IPS-18a (cell line): Measurements from ENCODE around the gene OPN1MW3.
"Not testable (repeated sequence)": the region's sequence is repeated elsewhere in the genome, so short reads cannot be mapped to it uniquely, and the experiment has no call there.

Experiments used
- H3K27ac ChIP-seq: one replicate; pipeline ENCODE4 v1.5.1; 2013; ENCODE audit warnings: low read length
- H3K27me3 ChIP-seq: one replicate; pipeline ENCODE4 v1.6.1; 2013; ENCODE audit warnings: mild to moderate bottlenecking, low read length; ENCODE audit not compliant: control insufficient read depth, insufficient read depth
- H3K36me3 ChIP-seq: one replicate; pipeline ENCODE4 v1.6.1; 2013; ENCODE audit warnings: low read depth, low read length; ENCODE audit not compliant: control insufficient read depth
- H3K4me1 ChIP-seq: one replicate; pipeline ENCODE4 v1.6.1; 2013; ENCODE audit warnings: low read depth, low read length; ENCODE audit not compliant: control insufficient read depth
- H3K4me3 ChIP-seq: one replicate; pipeline ENCODE4 v1.5.1; 2013; ENCODE audit warnings: low read length
- H3K9ac ChIP-seq: one replicate; pipeline ENCODE4 v1.6.1; 2013; ENCODE audit warnings: mild to moderate bottlenecking, low read length, moderate library complexity
- H3K9me3 ChIP-seq: one replicate; pipeline ENCODE4 v1.6.1; 2013; ENCODE audit warnings: low read depth, low read length; ENCODE audit not compliant: control insufficient read depth

Gene OPN1MW3

DNA sequence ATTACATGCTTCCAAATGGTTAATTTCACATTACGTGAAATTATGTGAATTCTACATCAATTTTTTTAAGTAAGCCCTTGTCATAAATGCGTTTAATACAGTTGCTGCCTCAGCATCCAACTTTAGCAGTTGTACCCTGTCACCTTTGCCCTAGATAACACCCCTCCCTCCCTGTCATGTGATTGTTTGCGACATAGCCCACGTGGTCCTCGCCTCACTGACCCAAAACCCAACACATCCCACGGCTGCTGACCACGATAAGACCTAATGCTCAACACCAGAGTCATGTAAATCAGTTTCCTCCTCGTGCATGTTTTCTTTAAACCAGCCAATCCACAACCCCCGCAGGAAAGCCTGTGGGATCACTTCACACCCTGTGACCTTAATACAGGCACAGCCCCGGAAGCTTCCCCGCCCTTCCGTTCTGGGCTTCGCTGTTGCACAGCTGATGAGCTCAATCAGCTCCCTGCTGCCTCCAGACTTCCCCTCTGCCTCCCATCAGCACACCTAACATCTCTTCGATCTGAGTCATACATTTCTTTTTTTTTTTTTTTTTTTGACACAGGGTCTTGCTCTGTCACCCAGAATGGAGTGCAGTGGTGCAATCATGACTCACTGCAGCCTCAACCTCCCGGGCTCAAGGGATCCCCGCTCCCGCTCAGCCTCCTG, 9.9 kb upstream of the OPN1MW3 start:
- H3K27ac ChIP-seq, H3K4me3 ChIP-seq, H3K36me3 ChIP-seq, H3K4me1 ChIP-seq, H3K27me3 ChIP-seq, H3K9me3 ChIP-seq, H3K9ac ChIP-seq: not testable (repeated sequence)

DNA sequence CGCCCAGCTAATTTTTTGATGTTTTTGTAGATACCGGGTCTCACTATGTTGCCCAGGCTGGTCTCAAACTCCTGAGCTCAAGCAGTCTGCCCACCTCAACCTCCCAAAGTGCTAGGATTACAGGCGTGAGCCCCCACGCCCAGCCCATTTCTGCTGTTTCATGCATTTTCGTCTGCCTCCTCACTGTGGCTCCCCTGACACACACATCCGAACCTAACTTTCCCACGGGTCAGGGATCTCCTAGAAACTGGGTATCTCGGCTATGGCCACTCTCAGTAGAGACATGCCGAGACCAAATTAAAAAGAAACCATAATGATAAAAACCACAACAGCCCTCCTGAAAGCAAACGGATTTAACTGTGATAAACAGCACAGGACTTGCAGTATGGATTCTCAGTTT, 9.3 kb upstream of the OPN1MW3 start:
- H3K27ac ChIP-seq, H3K4me3 ChIP-seq, H3K4me1 ChIP-seq, H3K9ac ChIP-seq, H3K27me3 ChIP-seq, H3K9me3 ChIP-seq, H3K36me3 ChIP-seq: not testable (repeated sequence)

DNA sequence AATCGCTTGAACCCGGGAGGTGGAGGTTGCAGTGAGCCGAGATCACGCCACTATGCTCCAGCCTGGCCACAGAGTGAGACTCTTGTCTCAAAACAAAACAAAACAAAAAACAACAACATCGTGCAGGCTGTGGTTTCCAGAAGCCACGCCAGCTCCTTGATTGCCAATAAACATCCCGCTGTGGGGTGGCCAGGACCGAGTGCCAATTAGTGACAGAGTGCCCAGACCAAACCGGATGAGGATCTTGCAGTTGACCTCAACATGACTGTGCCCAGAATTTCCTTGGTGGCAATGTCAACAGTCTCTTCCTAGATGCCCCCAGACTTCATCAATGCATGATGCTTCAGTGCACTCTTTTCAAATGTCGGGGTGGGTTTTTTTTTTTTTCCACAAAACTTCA, 1.3 kb downstream of the OPN1MW3 start:
- H3K4me1 ChIP-seq, H3K36me3 ChIP-seq, H3K4me3 ChIP-seq, H3K27ac ChIP-seq, H3K9me3 ChIP-seq, H3K27me3 ChIP-seq, H3K9ac ChIP-seq: not testable (repeated sequence)

DNA sequence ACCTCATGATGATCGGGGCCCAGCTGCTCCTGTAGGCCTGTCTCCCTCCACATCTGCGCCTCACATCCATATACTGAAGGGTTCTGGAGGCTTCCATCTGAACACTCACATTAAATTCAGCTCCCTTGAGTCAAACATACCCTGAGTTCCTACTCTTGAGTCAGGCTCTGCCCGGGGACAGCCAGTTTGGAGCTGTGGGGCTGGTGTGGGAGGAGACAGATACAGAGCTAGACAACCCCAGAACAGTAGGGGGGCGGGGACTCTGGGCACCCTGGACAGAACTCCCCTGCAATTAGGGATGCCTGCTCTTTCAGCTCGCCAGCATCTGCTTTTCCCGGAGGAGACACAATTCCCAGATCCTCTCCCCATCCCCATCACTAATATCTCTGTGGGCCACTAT, 5.7 kb downstream of the OPN1MW3 start:
- not testable (repeated sequence) for H3K27me3 ChIP-seq, H3K27ac ChIP-seq, H3K4me1 ChIP-seq, H3K4me3 ChIP-seq, H3K36me3 ChIP-seq, H3K9me3 ChIP-seq, H3K9ac ChIP-seq

DNA sequence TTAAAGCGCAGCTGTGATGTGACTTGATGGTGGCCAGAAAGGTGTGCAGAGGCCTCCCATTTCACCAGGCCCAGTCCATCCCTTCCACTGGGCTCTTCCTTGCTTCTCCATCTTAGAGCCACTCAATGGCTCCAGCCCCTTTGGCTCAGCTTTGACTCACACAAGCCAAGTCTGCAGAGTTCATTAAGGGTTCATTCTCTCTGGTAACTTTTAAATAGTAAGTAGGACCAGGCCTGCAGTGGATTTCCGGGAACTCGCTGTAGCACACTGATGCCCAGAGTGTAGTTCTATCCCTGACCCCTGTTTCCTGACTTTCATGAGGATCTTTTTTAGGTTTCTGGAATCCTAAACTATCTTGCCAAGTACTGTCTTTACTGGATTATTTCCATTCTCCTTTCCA, 11.9 kb downstream of the OPN1MW3 start:
- not testable (repeated sequence) for H3K9ac ChIP-seq

DNA sequence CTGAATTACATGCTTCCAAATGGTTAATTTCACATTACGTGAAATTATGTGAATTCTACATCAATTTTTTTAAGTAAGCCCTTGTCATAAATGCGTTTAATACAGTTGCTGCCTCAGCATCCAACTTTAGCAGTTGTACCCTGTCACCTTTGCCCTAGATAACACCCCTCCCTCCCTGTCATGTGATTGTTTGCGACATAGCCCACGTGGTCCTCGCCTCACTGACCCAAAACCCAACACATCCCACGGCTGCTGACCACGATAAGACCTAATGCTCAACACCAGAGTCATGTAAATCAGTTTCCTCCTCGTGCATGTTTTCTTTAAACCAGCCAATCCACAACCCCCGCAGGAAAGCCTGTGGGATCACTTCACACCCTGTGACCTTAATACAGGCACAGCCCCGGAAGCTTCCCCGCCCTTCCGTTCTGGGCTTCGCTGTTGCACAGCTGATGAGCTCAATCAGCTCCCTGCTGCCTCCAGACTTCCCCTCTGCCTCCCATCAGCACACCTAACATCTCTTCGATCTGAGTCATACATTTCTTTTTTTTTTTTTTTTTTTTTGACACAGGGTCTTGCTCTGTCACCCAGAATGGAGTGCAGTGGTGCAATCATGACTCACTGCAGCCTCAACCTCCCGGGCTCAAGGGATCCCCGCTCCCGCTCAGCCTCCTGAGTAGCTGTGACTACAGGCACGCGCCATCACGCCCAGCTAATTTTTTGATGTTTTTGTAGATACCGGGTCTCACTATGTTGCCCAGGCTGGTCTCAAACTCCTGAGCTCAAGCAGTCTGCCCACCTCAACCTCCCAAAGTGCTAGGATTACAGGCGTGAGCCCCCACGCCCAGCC, 27.3 kb downstream of the OPN1MW3 start:
- not testable (repeated sequence) for H3K9ac ChIP-seq, H3K4me3 ChIP-seq, H3K27me3 ChIP-seq, H3K27ac ChIP-seq, H3K4me1 ChIP-seq, H3K9me3 ChIP-seq, H3K36me3 ChIP-seq

More for the DNA sequence above, 11.9 kb downstream of the OPN1MW3 start:
- H3K36me3 ChIP-seq, H3K9me3 ChIP-seq, H3K4me1 ChIP-seq, H3K4me3 ChIP-seq, H3K27ac ChIP-seq, H3K27me3 ChIP-seq: not testable (repeated sequence)

DNA sequence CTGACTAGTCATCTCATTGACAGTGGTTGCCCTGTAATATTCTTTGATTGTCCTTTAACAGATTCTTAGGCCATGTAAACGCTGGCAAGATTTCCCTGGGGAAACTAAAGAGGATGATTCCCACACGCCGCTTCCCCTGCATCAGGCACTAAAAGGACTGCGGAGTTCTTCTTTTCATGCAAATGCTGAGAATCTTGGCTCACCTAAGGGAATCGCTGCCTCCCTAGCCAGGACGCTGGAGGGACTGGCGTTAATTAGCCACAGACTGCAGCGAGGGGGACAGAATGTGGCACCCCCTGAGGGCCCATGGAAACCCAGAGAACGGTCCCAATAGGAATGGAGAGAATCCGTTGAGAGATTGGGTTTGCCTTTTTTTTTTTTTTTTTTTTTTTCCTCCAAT, 29.0 kb downstream of the OPN1MW3 start:
- H3K4me1 ChIP-seq, H3K27ac ChIP-seq, H3K9ac ChIP-seq, H3K9me3 ChIP-seq, H3K27me3 ChIP-seq, H3K36me3 ChIP-seq, H3K4me3 ChIP-seq: not testable (repeated sequence)

DNA sequence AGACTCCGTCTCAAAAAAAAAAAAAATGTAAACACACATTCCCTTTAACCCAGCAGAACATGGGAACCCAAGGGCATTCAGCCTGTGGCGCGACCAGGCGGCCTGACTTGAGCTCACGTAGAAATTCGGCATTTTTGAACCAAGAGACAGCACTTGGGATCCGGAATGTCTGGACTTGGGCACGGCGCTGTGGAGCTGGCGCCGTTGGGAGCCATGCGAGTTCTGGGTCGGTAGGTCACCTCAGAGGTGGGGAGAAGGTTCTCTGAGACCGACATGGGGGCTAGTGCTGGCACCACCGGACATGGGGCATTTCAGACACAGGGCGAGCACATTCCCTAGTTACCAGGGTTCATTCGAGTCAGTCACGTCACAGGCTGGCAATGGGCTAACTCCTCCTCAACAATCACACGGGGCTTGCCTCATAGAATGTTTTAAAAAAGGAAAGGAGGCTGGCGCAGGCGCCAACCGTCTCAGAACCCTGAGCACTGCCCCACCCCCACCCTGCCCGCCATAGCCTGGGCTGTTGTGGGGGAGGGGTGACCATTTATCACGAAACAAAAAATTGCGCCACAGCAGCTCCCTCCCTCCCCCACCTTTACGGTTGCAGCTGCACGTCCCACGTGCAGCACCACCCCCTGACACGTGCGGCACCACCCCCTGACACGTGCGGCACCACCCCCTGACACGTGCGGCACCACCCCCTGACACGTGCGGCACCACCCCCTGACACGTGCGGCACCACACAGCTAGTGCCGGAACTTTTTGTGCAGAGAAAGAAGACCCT, 37.6 kb downstream of the OPN1MW3 start, which contains the start of gene TEX28:
Gene TEX28 (minus strand): TSS at position 334 of the 784 bp plus-strand sequence. CDS start 3,007 bp downstream, outside the sequence.
- no peaks in the 10 kb centered on the region for H3K36me3 ChIP-seq
- H3K9me3 ChIP-seq, result peaks cover 4% of the 10 kb centered on the region
- H3K4me3 ChIP-seq, result no peak within 1 kb of the TSS
- no peak within 1 kb of the TSS for H3K27ac ChIP-seq
- no peak within 1 kb of the TSS for H3K9ac ChIP-seq
- no peaks in the 10 kb centered on the region for H3K4me1 ChIP-seq
- H3K27me3 ChIP-seq, result no peaks in the 10 kb centered on the region

DNA sequence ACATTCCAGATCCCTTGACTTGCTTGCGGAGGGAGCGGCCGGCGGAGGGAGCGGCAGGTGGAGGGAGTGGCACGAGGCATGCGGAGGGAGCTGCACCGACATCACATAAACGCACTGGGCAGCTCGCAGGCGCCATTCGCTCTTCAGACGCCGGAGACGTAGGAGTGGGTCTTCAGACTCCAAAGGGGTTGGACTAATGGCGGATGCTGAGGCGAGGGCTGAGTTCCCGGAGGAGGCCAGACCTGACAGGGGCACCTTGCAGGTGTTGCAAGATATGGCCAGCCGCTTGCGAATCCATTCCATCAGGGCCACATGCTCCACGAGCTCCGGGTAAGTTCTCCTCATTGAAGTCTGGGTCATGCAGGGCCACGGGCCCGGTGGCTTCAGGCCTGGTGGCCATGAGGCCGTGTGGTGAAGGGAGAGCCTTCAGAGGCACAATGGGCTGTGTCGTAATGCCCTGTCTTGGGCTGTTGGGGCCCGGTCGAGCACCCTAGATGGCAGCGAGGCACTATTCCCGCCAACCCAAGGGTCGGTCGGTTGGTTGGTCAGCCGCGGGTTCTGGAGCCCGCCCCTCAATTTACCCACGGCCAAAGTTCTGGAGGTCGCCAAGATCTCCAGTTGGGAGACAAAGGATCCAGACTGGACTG, 38.4 kb downstream of the OPN1MW3 start, which contains the start of gene TKTL1:
Gene TKTL1 (plus strand): TSS at position 132 of the 647 bp plus-strand sequence. CDS start 65 bp downstream, at position 197.
- H3K27ac ChIP-seq, result no peak within 1 kb of the TSS
- peaks cover 4% of the 10 kb centered on the region for H3K9me3 ChIP-seq
- no peaks in the 10 kb centered on the region for H3K27me3 ChIP-seq
- no peaks in the 10 kb centered on the region for H3K4me1 ChIP-seq
- H3K36me3 ChIP-seq, result no peaks in the 10 kb centered on the region
- H3K9ac ChIP-seq, result no peak within 1 kb of the TSS
- no peak within 1 kb of the TSS for H3K4me3 ChIP-seq

DNA sequence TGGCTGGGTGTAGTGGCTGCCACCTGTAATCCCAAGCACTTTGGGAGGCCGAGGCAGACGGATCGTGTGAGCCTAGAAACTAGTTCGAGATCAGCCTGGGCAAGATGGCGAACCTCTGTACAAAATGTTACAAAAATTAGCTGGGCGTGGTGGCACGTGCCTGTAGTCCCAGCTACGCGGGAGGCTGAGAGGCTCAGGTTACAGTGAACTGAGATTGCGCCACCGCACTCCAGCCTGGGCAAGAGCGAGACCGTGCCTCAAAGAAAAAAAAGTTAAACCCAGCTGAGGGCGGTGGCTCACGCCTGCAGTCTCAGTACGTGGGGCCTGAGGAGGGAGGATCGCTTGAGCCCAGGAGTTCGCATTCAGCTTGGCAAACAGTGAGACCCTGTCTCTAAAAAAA, 39.3 kb downstream of the OPN1MW3 start:
- Histone ChIP-seq H3K27me3 (no peaks in the 10 kb centered on the region), H3K4me3 (no peak overlapping the region), H3K4me1 (no peaks in the 10 kb centered on the region), H3K36me3 (no peaks in the 10 kb centered on the region), H3K9ac (no peak overlapping the region), H3K9me3 (peaks cover 4% of the 10 kb centered on the region), H3K27ac (no peak overlapping the region)

DNA sequence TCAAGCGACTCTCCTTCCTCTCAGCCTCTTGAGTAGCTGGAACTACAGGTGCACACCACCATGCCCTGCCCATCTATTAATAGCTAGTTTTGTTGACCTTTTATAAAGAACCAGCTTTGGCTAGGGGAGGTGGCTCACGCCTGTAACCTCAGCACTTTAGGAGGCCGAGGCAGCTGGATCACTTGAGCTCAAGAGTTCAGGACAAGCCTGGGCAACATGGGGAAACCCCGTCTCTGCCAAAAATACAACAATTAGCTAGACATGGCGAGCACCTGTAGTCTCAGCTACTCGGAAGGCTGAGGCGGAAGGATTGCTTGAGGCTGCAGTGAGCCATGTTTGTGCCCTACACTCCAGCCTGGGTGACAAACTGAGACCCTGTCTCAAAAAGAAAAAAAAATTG, 40.9 kb downstream of the OPN1MW3 start:
- no peaks in the 10 kb centered on the region for H3K36me3 ChIP-seq
- no peak overlapping the region for H3K27ac ChIP-seq
- no peak overlapping the region for H3K4me3 ChIP-seq
- H3K9me3 ChIP-seq, result peaks cover 4% of the 10 kb centered on the region
- H3K4me1 ChIP-seq, result no peaks in the 10 kb centered on the region
- no peak overlapping the region for H3K9ac ChIP-seq
- H3K27me3 ChIP-seq, result no peaks in the 10 kb centered on the region
